GM18519 (cell line): ENCODE measurements around the gene SDSL.

ENCODE experiments used
- ATAC-seq: cut with Tn5 transposase; IDR thresholded peaks from one replicate; pipeline ENCODE4 v1.9.1; 2021; ENCODE audit warnings: mild to moderate bottlenecking, moderate library complexity; ENCODE audit not compliant: unreplicated experiment, low FRiP score

Gene SDSL, protein sequence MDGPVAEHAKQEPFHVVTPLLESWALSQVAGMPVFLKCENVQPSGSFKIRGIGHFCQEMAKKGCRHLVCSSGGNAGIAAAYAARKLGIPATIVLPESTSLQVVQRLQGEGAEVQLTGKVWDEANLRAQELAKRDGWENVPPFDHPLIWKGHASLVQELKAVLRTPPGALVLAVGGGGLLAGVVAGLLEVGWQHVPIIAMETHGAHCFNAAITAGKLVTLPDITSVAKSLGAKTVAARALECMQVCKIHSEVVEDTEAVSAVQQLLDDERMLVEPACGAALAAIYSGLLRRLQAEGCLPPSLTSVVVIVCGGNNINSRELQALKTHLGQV

DNA sequence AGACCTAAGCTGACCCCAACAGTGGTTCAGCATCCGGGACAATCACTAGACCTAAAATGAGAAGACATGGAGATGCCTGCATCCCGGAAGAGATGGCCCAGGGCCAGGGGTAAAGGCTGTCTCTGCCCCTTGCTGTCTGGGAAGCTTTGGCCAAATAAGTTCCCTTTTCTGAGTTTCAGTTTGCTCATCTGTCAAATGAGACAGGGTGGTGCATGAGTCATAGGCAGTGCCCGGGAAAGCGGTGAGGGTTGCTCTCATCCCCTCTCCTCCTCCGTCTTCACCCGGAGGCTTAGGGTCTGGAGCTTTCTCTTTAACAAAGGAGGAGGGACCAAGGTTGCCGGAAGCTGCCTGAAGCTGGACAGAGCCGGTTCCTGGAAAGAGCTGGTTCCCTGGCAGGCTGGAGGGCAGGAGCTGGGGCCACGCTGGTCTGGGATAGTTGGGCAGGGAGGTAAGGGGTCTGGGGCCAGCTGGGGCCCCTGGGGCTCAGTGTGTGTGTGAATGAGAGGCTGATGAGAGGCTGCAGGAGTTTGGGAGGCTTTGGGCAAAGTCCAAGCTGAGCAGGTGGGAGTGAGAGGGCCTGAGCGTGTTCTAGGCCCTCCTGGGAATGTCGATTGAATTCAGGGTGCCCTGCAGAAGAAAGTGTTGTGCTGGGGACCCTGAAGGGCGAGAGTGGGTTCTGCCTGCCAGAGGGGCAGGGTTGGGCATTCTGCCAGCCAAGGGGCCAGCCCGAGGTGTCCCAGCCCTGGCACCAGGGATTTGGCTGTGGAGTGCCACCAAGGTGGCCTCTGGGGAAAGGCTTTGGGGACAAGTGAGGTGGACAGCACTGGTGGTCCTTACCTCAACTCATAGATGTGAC is at the start of gene SDSL:
TSS of gene SDSL (plus strand) at position 351 of the 856 bp plus-strand sequence. CDS start 5,603 bp downstream, outside the sequence.
- ATAC-seq, result peak; percentile 82

DNA sequence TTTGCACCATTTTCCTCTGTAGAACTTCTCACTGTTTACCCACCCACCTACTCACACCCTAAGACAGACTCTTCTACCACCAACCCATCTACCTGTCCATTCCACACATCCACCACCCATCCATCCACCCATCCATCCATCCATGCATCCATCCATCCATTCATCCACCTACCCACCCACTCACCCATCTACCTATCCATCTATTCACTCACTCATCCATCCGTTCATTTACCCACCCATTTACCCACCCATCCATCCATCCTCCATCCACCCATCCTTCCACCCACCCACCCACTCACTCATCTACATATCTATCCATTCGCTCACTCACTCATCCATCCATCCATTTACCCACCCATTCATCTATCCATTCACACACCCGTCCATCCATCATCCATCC is 48.7 kb upstream of the SDSL start:
- no peak for ATAC-seq

DNA sequence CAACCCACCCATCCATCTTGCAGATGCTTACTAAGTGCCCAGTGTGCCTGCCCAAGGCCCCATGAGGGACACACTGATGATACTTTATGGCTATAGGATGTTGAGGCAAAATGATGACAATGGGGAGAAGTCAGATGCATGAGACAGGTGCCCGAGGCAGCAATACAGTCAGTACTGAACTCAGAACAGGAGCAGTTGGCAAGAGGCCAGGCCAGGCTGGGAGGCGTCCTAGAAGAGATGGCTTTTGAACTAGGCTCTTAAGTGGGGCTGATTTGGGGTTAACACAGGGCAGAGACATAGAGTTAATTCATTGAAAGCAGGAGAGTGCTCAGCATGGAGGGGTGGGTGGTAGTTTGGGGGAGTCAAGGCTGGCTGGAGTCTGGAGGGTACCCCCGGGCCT is 48.2 kb upstream of the SDSL start:
- no peak for ATAC-seq

DNA sequence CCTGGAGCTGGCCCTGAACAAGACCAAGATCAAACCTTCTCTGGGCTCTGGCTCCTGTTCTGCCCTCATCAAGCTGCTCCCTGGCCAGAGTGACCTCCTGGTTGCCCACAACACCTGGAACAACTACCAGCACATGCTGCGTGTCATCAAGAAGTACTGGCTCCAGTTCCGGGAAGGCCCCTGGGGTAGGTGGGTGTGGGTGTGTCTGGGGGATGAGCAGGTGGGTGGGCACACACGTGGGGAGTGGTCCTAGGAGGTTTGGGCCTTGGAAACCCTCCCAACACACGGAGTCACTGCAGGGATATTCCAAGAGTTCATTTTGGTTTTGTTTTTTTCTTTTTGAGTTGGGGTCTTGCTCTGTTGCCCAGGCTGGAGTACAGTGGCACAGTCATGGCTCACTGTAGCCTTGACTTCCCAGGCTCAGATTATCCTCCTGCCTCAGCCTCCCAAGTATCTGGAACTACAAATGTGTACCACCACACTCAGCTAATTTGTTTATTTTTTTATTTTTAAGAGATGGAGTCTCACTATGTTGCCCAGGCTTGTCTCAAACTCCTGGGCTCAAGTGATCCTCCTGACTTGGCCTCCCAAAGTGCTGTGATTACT is 47.3 kb upstream of the SDSL start:
- no peak for ATAC-seq

DNA sequence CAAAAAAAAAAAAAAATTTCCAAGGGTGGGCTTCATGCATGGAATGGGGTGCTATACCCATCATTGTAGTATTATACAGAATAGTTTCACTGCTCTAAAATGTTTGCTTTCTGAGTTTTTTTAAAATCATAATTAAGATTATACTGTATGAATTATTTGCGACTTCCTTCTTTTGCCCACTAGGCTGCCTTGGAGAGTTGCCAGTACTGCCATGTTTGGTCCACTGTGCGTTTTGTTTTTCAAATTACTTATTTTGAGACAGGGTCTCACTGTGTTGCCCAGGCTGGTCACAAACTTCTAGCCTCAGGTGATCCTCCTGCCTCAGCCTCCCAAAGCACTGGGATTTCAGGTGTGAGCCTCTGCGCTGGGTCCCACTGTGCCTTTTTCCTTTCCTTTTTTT is 43.9 kb upstream of the SDSL start:
- ATAC-seq, result no peak

DNA sequence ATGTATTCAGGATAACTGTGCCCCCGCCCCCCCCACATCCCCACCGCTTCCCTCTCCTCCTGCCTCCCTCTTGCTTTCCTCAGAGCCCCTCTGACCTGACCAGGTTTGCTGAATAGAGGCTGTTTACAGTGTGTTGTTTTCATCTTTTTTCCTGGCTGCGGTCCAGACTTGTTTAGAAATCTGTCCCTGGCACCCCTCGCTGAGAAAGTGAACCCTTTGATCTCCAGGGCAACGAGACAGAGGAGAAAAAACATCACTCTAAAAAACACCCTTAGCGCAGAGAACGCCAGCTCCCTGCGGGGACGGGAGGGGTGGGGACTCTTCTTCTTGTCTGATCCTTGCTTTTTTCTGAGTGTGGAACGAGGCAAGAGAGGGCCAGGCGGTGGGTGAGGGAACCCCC is 41.0 kb upstream of the SDSL start:
- ATAC-seq, result no peak

DNA sequence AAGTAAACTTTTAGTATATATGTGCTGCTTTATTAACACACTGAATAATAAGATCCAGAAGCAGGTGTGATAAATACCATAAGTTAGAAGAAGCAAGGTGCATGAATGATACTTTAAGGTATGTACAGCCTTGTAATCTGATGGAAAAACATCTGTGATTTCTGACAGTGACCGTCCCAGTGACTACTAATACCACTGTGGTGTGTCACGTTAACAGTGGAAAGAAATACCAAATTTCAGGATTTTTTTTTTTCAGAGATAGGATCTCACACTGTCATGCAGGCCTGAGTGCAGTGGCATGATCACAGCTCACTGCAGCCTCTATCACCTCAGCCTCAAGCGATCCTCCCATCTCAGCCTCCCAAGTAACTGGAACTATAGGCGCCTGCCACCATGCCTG is 40.0 kb upstream of the SDSL start:
- no peak for ATAC-seq

DNA sequence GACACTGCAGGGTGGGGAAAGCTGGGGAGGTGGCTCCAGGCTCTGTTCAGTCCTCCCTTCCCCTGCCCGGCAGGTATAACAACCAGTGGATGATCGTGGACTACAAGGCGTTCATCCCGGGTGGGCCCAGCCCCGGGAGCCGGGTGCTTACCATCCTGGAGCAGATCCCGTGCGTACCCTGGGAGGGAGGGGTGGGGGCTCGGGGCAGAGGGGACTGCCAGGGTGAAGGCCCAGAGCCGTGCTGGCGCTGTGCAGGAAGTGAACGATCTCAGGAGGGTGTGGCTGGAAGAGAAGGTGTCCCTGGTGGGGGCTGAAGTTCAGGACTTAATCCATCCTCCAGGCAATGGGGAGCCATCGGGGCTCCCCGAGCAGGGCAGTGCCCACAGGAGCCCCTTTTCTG is 37.4 kb upstream of the SDSL start:
- ATAC-seq, result no peak

DNA sequence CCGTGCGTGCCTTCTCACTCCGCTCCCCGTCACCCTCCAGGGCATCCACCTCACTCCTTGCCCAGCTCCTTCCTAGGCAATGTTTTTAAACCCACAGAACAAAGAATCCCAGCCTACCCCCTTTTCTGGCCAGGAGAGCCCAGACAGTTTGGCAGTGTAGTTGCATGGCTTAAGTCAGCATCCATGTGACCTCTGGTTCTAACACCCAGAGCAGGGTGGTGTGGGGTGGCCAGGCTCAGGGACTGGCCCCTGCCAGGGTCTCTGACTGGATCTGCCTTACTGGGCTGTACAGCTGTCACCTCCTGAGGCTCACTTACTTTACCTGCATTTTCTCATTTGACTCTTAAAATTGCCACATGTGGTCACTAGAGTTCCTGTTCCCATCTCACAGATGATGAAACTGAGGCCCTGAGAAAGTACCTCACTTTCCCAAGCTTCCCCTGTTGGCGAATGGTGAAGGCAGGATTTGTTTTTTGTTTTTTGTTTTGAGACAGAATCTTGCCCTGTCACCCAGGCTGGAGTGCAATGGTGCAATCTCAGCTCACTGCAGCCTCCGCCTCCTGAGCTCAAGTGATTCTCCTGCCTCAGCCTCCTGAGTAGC is 36.8 kb upstream of the SDSL start:
- ATAC-seq, result no peak

DNA sequence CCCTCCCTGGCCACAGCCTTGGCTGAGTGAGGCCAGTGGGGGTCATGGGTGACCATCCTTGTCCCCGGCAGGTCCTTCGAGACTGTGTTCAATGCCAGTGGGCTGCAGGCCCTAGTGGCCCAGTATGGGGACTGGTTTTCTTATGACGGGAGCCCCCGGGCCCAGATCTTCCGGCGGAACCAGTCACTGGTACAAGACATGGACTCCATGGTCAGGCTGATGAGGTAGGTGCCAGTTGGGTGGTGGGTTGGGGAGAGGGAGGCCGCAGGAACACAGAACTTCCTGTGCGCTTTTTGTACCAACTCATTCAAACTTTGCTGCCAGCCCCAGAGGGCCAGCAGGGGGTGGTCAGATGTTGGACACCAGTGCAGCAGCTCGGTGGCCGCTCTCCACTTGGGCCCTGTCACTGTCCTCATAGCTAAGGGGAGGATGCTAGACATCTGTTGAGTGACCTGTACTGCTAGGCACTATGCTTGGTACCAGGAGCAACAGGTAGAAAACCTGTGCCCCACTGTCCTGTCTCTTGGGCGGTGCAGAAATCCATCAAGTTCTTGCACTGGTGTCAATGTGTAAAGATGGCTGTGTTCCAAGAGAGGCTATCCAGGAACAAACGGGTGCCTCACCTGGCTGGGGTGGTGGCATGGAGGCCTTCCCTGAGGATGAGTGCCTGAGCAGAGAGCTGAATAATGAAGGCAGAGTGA is 35.2 kb upstream of the SDSL start:
- no peak for ATAC-seq

DNA sequence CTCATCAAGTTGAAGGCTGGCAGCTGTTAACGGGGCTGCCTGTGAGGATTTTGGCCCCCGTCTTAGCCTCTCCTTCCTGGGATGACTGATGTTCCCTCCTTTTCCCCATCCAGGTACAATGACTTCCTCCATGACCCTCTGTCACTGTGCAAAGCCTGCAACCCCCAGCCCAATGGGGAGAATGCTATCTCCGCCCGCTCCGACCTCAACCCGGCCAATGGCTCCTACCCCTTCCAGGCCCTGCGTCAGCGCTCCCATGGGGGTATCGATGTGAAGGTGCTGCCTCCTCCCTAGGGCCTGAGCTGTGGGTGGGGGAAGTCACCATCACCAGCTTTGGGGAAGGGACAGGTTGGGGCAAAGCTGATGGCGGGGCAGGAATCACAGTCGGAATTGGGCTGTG is 34.5 kb upstream of the SDSL start:
- ATAC-seq, result no peak

DNA sequence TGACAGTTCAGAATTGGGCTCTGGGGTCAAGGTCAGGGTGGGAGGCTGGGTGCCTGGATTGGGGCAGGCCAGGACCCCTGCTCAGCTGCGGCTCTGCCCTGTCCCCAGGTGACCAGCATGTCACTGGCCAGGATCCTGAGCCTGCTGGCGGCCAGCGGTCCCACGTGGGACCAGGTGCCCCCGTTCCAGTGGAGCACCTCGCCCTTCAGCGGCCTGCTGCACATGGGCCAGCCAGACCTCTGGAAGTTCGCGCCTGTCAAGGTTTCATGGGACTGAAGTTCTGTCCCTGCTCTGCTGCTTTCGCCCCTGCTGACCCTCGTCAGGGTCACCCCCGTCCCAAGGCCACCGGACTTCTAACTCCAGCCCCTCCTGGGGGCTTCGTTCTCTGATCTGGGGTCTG is 33.8 kb upstream of the SDSL start:
- no peak for ATAC-seq

DNA sequence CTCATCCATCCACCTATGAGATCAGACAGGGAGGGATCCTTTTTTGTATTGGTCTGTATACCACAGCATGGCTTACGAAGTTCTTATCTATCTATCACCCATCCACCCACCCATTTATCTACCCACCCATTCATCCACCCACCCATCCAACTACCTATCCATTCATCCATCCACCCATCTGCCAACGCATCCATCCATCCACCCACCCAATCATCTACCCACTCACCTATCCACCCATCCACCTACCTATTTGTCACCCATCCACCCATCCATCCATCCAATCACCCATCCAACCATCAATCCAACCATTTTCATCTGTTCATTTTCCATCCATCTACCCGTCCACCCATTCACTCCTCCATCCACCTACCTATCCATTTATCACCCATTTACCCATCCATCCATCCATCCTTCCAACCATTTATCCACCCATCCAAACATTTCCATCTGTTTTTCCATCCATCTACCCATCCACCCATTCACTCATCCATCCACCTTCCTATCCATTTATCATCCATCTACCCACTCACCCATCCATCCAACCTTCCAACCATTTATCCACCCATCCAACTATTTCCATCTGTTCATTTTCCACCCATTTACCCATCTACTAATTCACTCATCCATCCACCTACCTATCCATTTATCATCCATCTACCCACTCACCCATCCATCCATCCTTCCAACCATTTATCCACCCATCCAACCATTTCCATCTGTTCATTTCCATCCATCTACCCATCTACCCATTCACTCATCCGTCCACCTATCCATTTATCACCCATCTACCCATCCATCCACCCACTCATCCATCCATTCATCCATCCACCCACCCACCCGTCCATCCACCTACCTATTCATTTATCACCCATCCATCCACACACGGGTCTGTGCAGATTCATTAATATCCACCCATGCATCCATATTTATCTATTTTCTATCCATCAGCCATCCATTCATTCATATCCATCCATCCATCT is 31.8 kb upstream of the SDSL start:
- no peak for ATAC-seq

DNA sequence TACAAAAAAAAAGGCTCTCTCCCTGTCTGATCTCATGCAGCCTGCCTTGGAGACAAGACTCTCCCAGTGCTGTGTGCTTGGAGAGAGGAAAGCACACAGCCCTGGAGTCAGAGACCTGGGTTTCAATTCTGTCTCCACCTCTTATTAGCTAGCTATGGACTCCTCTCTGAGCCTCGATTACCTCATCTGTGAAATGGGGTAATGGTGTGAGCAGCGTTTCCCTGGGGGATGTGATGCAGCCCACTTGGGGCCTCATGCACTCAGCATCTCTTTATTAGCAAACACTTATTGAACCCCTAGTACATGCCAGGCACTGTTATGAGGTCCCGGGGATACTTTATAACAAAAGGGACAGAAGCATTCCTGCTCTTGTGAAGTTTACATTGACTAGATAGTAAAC is 31.0 kb upstream of the SDSL start:
- ATAC-seq, result no peak

DNA sequence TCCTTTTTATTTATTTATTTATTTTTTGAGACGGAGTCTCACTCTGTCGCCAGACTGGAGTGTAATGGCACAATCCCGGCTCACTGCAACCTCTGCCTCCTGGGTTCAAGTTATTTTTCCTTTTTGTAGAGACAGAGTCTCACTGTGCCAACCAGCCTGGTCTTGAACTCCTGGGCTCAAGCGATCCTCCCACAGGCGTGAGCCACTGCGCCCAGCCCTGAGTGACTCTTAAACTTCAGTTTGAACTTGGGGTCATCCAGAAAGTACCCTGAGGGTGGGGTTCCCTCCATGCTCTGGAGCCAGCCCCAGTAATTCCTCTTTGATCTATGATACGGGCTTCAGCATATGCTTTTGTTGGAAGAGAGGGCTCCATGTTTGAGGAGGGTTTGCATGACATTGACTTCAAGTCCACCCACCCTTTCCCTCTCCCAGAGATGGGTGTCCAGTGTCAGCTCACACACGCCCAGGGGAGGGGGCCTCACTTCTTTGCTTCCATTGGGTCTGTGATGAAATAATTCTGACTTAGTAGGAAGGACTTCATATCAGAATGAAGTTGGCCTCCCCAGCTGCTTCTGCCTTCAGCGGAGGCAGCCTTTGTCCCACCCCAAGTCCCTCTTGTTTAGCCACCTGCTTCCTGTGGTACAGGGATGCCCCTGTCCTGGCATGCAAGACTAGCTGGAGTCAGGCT is 30.4 kb upstream of the SDSL start:
- ATAC-seq, result no peak

DNA sequence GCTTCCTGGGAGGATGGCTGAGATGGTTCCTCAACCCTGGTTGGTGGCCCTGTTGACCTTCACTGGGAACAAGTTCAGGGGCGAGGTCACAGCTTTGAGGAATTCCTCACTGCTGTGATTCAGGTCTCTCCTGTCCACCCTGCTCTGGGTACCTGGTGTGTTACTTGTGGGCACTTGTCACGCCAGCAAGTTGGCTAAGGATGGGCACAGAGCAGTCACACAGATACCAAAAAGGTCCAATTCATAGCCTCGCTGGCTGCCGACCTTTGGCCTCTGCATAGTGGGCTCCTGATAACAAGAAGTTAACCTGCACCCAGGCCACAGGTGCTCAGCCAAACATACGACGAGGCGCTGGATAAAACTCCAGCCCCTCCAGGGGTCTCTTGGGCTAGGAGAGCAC is 29.7 kb upstream of the SDSL start:
- ATAC-seq, result no peak

DNA sequence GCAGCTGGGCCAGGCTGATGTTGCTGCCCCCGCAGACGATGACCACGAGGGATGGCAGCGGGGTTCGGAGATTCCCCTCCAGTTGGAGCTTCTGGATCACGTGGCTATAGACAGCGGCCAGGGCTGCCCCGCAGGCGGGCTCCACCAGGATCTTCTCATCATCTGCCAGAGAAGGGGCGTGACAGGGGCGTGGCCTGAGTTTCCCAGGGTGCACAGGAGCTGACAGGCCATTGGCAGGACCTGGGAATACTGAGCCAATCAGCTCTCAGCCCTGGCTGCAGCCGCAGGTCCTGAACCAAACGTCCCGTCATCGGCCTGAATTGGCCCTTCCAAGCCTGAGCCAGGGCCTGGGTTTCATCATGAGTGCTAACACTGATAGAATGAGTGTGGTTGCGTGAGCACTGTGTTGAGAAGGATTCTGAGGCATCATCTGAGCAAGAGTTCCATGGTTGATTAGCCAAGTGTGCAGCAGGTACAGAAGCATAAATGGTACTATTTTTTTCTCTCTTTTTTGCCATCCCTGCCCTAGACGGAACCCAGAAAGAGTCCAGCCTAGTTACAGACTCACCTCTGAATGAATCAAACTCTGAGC is 29.1 kb upstream of the SDSL start:
- no peak for ATAC-seq

DNA sequence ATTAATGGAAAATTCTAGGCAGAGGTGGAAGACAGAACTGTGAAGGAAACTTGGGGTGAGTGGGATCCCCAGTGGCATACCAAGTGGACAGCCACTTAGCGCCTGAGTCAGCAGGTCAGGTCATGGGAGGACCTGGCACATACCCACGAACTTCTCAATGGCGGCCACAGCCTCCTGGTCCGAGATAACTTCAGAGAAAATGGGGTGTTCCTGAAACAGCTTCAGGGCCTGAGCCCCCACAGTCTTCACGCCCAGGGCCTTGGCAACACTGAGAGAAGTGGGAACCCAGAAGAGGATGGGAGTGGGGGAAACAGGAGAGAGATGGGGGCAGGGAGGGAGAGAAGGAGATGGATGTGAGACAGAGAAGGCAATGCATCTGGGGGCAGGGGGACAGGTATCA is 28.4 kb upstream of the SDSL start:
- no peak for ATAC-seq
